Progenitor cell of endocrine pancreas (in vitro differentiated cells): ENCODE results near the gene C1QTNF8. TPM values are rescaled to one million over a fixed set of nuclear protein-coding genes. Genes with fewer than 3 reads are reported as not detected.

Experiments
- DNase-seq: peaks from one replicate; pipeline ENCODE4 v3.0.0; 2021; ENCODE audit warnings: low spot score; ENCODE audit not compliant: unreplicated experiment
- H3K27ac Mint-ChIP-seq: 2 replicates; pipeline ENCODE4 v1.8.0; 2021; ENCODE audit warnings: mild to moderate bottlenecking, moderate library complexity, mixed read lengths
- H3K27me3 Mint-ChIP-seq: 2 replicates; pipeline ENCODE4 v1.8.0; 2021; ENCODE audit warnings: mixed read lengths
- H3K36me3 Mint-ChIP-seq: 2 replicates; pipeline ENCODE4 v1.8.0; 2022; ENCODE audit warnings: mixed read lengths; ENCODE audit not compliant: insufficient read depth
- H3K4me1 Mint-ChIP-seq: 2 replicates; pipeline ENCODE4 v1.8.0; 2021; ENCODE audit warnings: low read depth, mixed read lengths
- H3K4me3 Mint-ChIP-seq: 2 replicates; pipeline ENCODE4 v1.8.0; 2021; ENCODE audit warnings: low read depth, mild to moderate bottlenecking, moderate library complexity, mixed read lengths
- H3K9me3 Mint-ChIP-seq: 2 replicates; pipeline ENCODE4 v1.8.0; 2021; ENCODE audit warnings: low read depth, mixed read lengths
- CTCF ChIP-seq: fragments of 200-600 bp; sonication (generic); IDR thresholded peaks from one replicate; pipeline ENCODE4 v1.5.0; 2021; ENCODE audit warnings: antibody characterized with exemption, mild to moderate bottlenecking; ENCODE audit not compliant: unreplicated experiment
- total RNA-seq: library from RNA; stranded (reverse); gene quantifications from 2 replicates; pipeline ENCODE4 v1.2.1, GENCODE V29; 2021

Gene C1QTNF8
- total RNA-seq, 1 donor from 2014 or later, result not detected

- no peak for DNase-seq
- Mint-ChIP-seq H3K36me3 (no peaks in the 10 kb centered on the region), H3K4me3 (no peak overlapping the region), H3K9me3 (no peaks in the 10 kb centered on the region), H3K27me3 (peaks cover 24% of the 10 kb centered on the region), H3K27ac (no peak overlapping the region), H3K4me1 (no peaks in the 10 kb centered on the region)
- no peak for TF ChIP-seq CTCF
Observed at GRCh38 chr16:1113889-1114526, 18.0 kb upstream of the C1QTNF8 start.

- DNase-seq, result no peak
- no peak for TF ChIP-seq CTCF
- H3K27me3 Mint-ChIP-seq, result peaks cover 25% of the 10 kb centered on the region
- H3K9me3 Mint-ChIP-seq, result no peaks in the 10 kb centered on the region
- no peaks in the 10 kb centered on the region for H3K4me1 Mint-ChIP-seq
- H3K27ac Mint-ChIP-seq, result no peak overlapping the region
- no peaks in the 10 kb centered on the region for H3K36me3 Mint-ChIP-seq
- H3K4me3 Mint-ChIP-seq, result no peak overlapping the region
Observed at GRCh38 chr16:1113489-1113888, 17.4 kb upstream of the C1QTNF8 start.

- no peak for DNase-seq
- TF ChIP-seq CTCF, result no peak
- peaks cover 25% of the 10 kb centered on the region for H3K27me3 Mint-ChIP-seq
- H3K27ac Mint-ChIP-seq, result no peak overlapping the region
- H3K36me3 Mint-ChIP-seq, result no peaks in the 10 kb centered on the region
- no peaks in the 10 kb centered on the region for H3K9me3 Mint-ChIP-seq
- H3K4me1 Mint-ChIP-seq, result no peaks in the 10 kb centered on the region
- no peak overlapping the region for H3K4me3 Mint-ChIP-seq
Observed at GRCh38 chr16:1112506-1113184, 16.6 kb upstream of the C1QTNF8 start.

GRCh38 chr16:1109648-1110047 is 13.6 kb upstream of the C1QTNF8 start:
- no peaks in the 10 kb centered on the region for H3K36me3 Mint-ChIP-seq
- H3K4me3 Mint-ChIP-seq, result no peak overlapping the region
- H3K27me3 Mint-ChIP-seq, result peaks cover 31% of the 10 kb centered on the region
- H3K4me1 Mint-ChIP-seq, result no peaks in the 10 kb centered on the region
- no peak for TF ChIP-seq CTCF
- no peak for DNase-seq
- no peak overlapping the region for H3K27ac Mint-ChIP-seq
- H3K9me3 Mint-ChIP-seq, result no peaks in the 10 kb centered on the region

- Mint-ChIP-seq H3K4me1 (no peaks in the 10 kb centered on the region), H3K9me3 (no peaks in the 10 kb centered on the region), H3K4me3 (no peak overlapping the region), H3K36me3 (no peaks in the 10 kb centered on the region), H3K27me3 (peaks cover 35% of the 10 kb centered on the region), H3K27ac (no peak overlapping the region)
- no peak for DNase-seq
- no peak for TF ChIP-seq CTCF
Observed at GRCh38 chr16:1108299-1109252, 12.5 kb upstream of the C1QTNF8 start.
